K562 (cell line): Measurements from ENCODE around the gene TCF4. TPM values are rescaled to one million over a fixed set of nuclear protein-coding genes. Genes with fewer than 3 reads are reported as not detected.

Experiments
- GABPB1 ChIP-seq: sonication (generic); formaldehyde crosslinking; IDR thresholded peaks from 2 replicates; pipeline ENCODE4 v1.8.0; 2022; ENCODE audit warnings: mild to moderate bottlenecking, missing genetic modification reagents
- GTF2F1 ChIP-seq: IDR thresholded peaks from 2 replicates; pipeline ENCODE4 v1.6.1; 2011; ENCODE audit warnings: low read depth, low read length, improper control_type of control experiment
- POLR3G ChIP-seq: IDR thresholded peaks from 2 replicates; pipeline ENCODE4 v1.6.1; 2011; ENCODE audit not compliant: insufficient read length, insufficient replicate concordance; ENCODE audit errors: extremely low read depth
- RUNX1 ChIP-seq: sonication (generic); IDR thresholded peaks from 2 replicates; pipeline ENCODE4 v1.6.1; 2016; ENCODE audit warnings: antibody characterized with exemption, low read depth
- SLC30A9 ChIP-seq: fragments of 250-450 bp; sonication (Bioruptor Pico); IDR thresholded peaks from 2 replicates; pipeline ENCODE4 v1.8.0; 2022; ENCODE audit warnings: mild to moderate bottlenecking, moderate library complexity
- TRIM24 ChIP-seq, 2 experiments: fragments of 450-650 bp; IDR thresholded peaks; 2 replicates each; pipeline ENCODE4 v1.6.1; 2016
- ZBTB26 ChIP-seq: fragments of 450-650 bp; formaldehyde crosslinking; IDR thresholded peaks from 2 replicates; pipeline ENCODE4 v1.4.0; 2022; ENCODE audit warnings: missing genetic modification characterization
- ZNF316 ChIP-seq: fragments of 450-650 bp; IDR thresholded peaks from 2 replicates; pipeline ENCODE4 v1.6.1; 2016
- ZNF696 ChIP-seq: fragments of 250-450 bp; sonication (Bioruptor Pico); conservative IDR thresholded peaks from 2 replicates; pipeline ENCODE4 v1.4.0; 2020; ENCODE audit warnings: mild to moderate bottlenecking, moderate library complexity
- ZNF785 ChIP-seq: fragments of 250-450 bp; sonication (Bioruptor Pico); IDR thresholded peaks from 2 replicates; pipeline ENCODE4 v1.4.0; 2020; ENCODE audit warnings: mild to moderate bottlenecking
- ZNF79 ChIP-seq: fragments of 250-450 bp; sonication (Bioruptor Pico); IDR thresholded peaks from 2 replicates; pipeline ENCODE4 v1.4.0; 2020; ENCODE audit warnings: low read depth, mild to moderate bottlenecking, moderate library complexity
- polyA plus RNA-seq, 8 experiments: library from polyadenylated mRNA; depleted of rRNA in 4 of 8; stranded (reverse) in 5 of 8; unstranded in 3 of 8; fragments of >200 nt; fragmentation: Nextera tagmentation in 2 of 8; fragmentation: Illumina TruSeq in 1 of 8; extraction: Ambion mirVana in 2 of 8; extraction: Trizol in 1 of 8; gene quantifications; 2 replicates each; pipeline versions ENCODE4 v1.2.1 to v1.2.3, GENCODE V29; 2011 to 2014; ENCODE audit warnings: inconsistent platforms in 1 of 8, missing spikeins in 1 of 8
- total RNA-seq, 7 experiments: library from RNA; depleted of rRNA in 6 of 7; stranded (reverse); fragments of >200 nt in 6 of 7; fragmentation: Illumina TruSeq in 2 of 7; extraction: Trizol in 2 of 7; gene quantifications; 2 replicates each; pipeline versions ENCODE4 v1.2.1 to v1.2.3, GENCODE V29; 2011 to 2021; ENCODE audit warnings: low replicate concordance in 1 of 7
- TF ChIP-seq, protein P1 (sequence below), 2 experiments: fragments of 450-650 bp; IDR thresholded peaks; 2 replicates each; pipeline ENCODE4 v1.6.1; 2016; ENCODE audit warnings: mild to moderate bottlenecking in 2 of 2, borderline replicate concordance in 1 of 2, low read depth in 1 of 2, moderate library complexity in 1 of 2
- TF ChIP-seq, protein P2 (sequence below): IDR thresholded peaks from 2 replicates; pipeline ENCODE4 v1.6.1; 2016; ENCODE audit warnings: missing genetic modification characterization, missing compliant biosample characterization
- TF ChIP-seq, protein P3 (sequence below), 2 experiments: fragments of 450-650 bp in 1 of 2; sonication (generic) in 1 of 2; formaldehyde crosslinking; conservative IDR thresholded peaks; 2 replicates each; pipeline versions ENCODE4 v1.4.0 to v1.8.1; 2020 to 2022; ENCODE audit warnings: mild to moderate bottlenecking in 1 of 2, missing genetic modification reagents in 1 of 2

The TCF4 gene
- total and polyA plus RNA-seq, 9 of the 15 experiments (the other 6 are each of a cell fraction or from before 2014, with no cell fraction given), result 4.8 to 24.7 (median 15.2) TPM

- TF ChIP-seq, protein P1, sequence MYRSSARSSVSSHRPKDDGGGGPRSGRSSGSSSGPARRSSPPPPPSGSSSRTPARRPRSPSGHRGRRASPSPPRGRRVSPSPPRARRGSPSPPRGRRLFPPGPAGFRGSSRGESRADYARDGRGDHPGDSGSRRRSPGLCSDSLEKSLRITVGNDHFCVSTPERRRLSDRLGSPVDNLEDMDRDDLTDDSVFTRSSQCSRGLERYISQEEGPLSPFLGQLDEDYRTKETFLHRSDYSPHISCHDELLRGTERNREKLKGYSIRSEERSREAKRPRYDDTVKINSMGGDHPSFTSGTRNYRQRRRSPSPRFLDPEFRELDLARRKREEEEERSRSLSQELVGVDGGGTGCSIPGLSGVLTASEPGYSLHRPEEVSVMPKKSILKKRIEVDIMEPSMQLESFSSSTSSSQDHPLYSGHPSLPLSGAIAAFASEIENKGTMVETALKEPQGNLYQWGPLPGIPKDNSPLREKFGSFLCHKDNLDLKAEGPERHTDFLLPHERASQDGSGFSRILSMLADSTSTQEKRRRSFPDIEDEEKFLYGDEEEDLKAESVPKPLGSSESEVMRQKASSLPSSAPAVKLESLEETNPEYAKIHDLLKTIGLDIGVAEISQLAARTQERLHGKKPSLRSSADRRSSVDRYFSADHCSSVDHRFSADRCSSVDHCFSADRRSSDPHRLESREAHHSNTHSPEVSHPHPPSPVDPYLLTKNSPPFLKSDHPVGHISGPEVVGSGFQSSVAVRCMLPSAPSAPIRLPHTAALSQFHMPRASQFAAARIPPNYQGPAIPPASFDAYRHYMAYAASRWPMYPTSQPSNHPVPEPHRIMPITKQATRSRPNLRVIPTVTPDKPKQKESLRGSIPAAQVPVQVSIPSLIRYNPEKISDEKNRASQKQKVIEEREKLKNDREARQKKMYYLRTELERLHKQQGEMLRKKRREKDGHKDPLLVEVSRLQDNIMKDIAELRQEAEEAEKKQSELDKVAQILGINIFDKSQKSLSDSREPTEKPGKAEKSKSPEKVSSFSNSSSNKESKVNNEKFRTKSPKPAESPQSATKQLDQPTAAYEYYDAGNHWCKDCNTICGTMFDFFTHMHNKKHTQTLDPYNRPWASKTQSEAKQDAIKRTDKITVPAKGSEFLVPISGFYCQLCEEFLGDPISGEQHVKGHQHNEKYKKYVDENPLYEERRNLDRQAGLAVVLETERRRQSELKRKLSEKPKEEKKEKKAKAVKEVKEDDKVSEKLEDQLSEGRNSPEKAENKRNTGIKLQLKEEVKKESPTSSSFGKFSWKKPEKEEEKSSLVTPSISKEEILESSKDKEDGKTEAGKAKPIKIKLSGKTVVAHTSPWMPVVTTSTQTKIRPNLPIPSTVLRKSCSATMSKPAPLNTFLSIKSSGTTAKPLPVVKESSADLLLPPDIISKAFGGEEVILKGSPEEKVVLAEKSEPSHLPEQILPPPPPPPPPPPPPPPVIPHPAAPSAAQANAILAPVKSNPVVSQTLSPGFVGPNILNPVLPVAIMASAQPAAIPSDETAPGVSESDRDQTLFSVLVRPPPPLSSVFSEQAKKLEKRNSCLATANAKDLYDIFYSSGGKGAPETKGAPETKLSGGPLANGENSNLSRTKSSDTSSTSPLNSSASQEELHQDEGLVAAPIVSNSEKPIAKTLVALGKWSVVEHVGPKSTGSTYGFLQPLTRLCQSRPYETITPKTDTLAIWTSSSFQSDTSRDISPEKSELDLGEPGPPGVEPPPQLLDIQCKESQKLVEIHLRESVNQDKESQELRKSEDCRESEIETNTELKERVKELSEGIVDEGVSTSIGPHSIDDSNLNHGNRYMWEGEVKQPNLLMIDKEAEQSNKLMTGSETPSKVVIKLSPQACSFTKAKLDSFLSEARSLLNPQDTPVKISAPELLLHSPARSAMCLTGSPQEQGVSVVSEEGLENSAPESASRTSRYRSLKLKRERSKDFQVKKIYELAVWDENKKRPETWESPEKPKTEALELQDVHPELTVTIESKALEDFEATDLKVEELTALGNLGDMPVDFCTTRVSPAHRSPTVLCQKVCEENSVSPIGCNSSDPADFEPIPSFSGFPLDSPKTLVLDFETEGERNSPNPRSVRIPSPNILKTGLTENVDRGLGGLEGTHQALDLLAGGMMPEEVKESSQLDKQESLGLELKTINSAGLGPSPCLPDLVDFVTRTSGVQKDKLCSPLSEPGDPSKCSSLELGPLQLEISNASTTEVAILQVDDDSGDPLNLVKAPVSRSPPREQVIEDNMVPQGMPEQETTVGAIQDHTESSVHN (IDR thresholded peaks at IDR 0.05; ENCODE audit: borderline replicate concordance in 1 of 2, low read depth in 1 of 2), result no peak
- TF ChIP-seq ZNF79 (CRISPR knock-in tag), result no peak
- TF ChIP-seq, protein P2, sequence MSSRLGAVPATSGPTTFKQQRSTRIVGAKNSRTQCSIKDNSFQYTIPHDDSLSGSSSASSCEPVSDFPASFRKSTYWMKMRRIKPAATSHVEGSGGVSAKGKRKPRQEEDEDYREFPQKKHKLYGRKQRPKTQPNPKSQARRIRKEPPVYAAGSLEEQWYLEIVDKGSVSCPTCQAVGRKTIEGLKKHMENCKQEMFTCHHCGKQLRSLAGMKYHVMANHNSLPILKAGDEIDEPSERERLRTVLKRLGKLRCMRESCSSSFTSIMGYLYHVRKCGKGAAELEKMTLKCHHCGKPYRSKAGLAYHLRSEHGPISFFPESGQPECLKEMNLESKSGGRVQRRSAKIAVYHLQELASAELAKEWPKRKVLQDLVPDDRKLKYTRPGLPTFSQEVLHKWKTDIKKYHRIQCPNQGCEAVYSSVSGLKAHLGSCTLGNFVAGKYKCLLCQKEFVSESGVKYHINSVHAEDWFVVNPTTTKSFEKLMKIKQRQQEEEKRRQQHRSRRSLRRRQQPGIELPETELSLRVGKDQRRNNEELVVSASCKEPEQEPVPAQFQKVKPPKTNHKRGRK (tag), result no peak
- no peak for TF ChIP-seq TRIM24 (IDR thresholded peaks at IDR 0.05)
- TF ChIP-seq SLC30A9 (CRISPR knock-in tag), result no peak
- TF ChIP-seq RUNX1, result no peak
- TF ChIP-seq ZNF316, result peak; percentile 88
- TF ChIP-seq ZNF696 (CRISPR knock-in tag), result no peak
- TF ChIP-seq, protein P3, sequence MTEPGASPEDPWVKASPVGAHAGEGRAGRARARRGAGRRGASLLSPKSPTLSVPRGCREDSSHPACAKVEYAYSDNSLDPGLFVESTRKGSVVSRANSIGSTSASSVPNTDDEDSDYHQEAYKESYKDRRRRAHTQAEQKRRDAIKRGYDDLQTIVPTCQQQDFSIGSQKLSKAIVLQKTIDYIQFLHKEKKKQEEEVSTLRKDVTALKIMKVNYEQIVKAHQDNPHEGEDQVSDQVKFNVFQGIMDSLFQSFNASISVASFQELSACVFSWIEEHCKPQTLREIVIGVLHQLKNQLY (CRISPR knock-in tag; conservative IDR thresholded peaks at IDR 0.05), result no peak
- no peak for TF ChIP-seq GABPB1 (CRISPR knock-in tag)
- TF ChIP-seq POLR3G, result no peak
- no peak for TF ChIP-seq ZNF785 (CRISPR knock-in tag)
- TF ChIP-seq GTF2F1, result no peak
- TF ChIP-seq ZBTB26 (CRISPR knock-in tag), result no peak
These were observed 187.1 kb downstream of the TCF4 start (continued) for GRCh38 chr18:55400590-55401541.
